Measurements from ENCODE around the gene LRRC51.

The LRRC51 gene

GRCh38 chr11:72081821-72082453 lies 1.3 kb downstream of the LRRC51 start:
- Mint-ChIP-seq H3K4me1 (peaks cover 57% of the 10 kb centered on the region), H3K27me3 (no peaks in the 10 kb centered on the region), H3K36me3 (peaks cover 15% of the 10 kb centered on the region), H3K9me3 (no peaks in the 10 kb centered on the region), H3K4me3 (peak overlapping the region; percentile 88), H3K27ac (peak overlapping the region; percentile 93)
- no peak for DNase-seq
- CTCF ChIA-PET = interaction anchor here (0.6 to 2.4 kb wide), 5 partner anchors 9 to 57 kb away, joined by 3 to 27 read pairs (median 4); no protein-coding TSS in a partner anchor

- Mint-ChIP-seq H3K9me3 (no peaks in the 10 kb centered on the region), H3K27ac (no peak overlapping the region), H3K36me3 (peaks cover 16% of the 10 kb centered on the region), H3K4me3 (no peak overlapping the region), H3K4me1 (peaks cover 45% of the 10 kb centered on the region), H3K27me3 (no peaks in the 10 kb centered on the region)
- DNase-seq = no peak
- CTCF ChIA-PET = no interaction called here
These were observed 2.8 kb downstream of the LRRC51 start for GRCh38 chr11:72083414-72083813.

GRCh38 chr11:72084076-72084475 lies 3.4 kb downstream of the LRRC51 start:
- peaks cover 14% of the 10 kb centered on the region for H3K36me3 Mint-ChIP-seq
- DNase-seq = no peak
- H3K9me3 Mint-ChIP-seq = no peaks in the 10 kb centered on the region
- CTCF ChIA-PET = interaction anchor here (2.8 kb wide), 1 partner anchor 106 kb away, joined by 10 read pairs; no protein-coding TSS in a partner anchor
- no peaks in the 10 kb centered on the region for H3K27me3 Mint-ChIP-seq
- no peak overlapping the region for H3K27ac Mint-ChIP-seq
- H3K4me1 Mint-ChIP-seq = peaks cover 39% of the 10 kb centered on the region
- H3K4me3 Mint-ChIP-seq = no peak overlapping the region

GRCh38 chr11:72084965-72085364 lies 4.3 kb downstream of the LRRC51 start:
- CTCF ChIA-PET = interaction anchor here (0.6 to 4.5 kb wide), 3 partner anchors 31 to 107 kb away, joined by 5 to 29 read pairs (median 10); no protein-coding TSS in a partner anchor
- Mint-ChIP-seq H3K36me3 (peaks cover 20% of the 10 kb centered on the region), H3K27ac (no peak overlapping the region)

GRCh38 chr11:72085621-72086351 lies 5.1 kb downstream of the LRRC51 start:
- CTCF ChIA-PET = interaction anchor here (0.6 to 4.5 kb wide), 6 partner anchors 9 to 108 kb away, joined by 3 to 29 read pairs (median 4); no protein-coding TSS in a partner anchor
- Mint-ChIP-seq H3K36me3 (peaks cover 24% of the 10 kb centered on the region), H3K4me3 (no peak overlapping the region), H3K9me3 (no peaks in the 10 kb centered on the region), H3K27ac (no peak overlapping the region), H3K27me3 (no peaks in the 10 kb centered on the region), H3K4me1 (peaks cover 27% of the 10 kb centered on the region)
- DNase-seq = no peak

More at GRCh38 chr11:72084965-72085364, 4.3 kb downstream of the LRRC51 start:
- Mint-ChIP-seq H3K9me3 (no peaks in the 10 kb centered on the region), H3K27me3 (no peaks in the 10 kb centered on the region), H3K4me3 (no peak overlapping the region), H3K4me1 (peaks cover 34% of the 10 kb centered on the region)
- DNase-seq = no peak

GRCh38 chr11:72088076-72088808 lies 7.6 kb downstream of the LRRC51 start:
- Mint-ChIP-seq H3K27ac (no peak overlapping the region), H3K4me3 (no peak overlapping the region), H3K4me1 (peaks cover 13% of the 10 kb centered on the region), H3K36me3 (peaks cover 25% of the 10 kb centered on the region), H3K9me3 (no peaks in the 10 kb centered on the region), H3K27me3 (no peaks in the 10 kb centered on the region)
- CTCF ChIA-PET = interaction anchor here (1.3 to 4.5 kb wide), 2 partner anchors 60 to 63 kb away, joined by 3 to 29 read pairs; no protein-coding TSS in a partner anchor
- DNase-seq = peak; percentile 1

GRCh38 chr11:72091292-72091691 lies 10.6 kb downstream of the LRRC51 start:
- Mint-ChIP-seq H3K9me3 (no peaks in the 10 kb centered on the region), H3K27me3 (no peaks in the 10 kb centered on the region), H3K36me3 (peaks cover 34% of the 10 kb centered on the region), H3K4me3 (no peak overlapping the region), H3K4me1 (peaks cover 7% of the 10 kb centered on the region), H3K27ac (peak overlapping the region; percentile 38)
- peak; percentile 82 for DNase-seq
- CTCF ChIA-PET = interaction anchor here (0.7 to 6.8 kb wide), 26 partner anchors 9 to 339 kb away, joined by 3 to 156 read pairs (median 6); partner anchors contain the start of genes IL18BP, LAMTOR1 and LRRC51

- Mint-ChIP-seq H3K4me1 (peaks cover 34% of the 10 kb centered on the region), H3K27me3 (no peaks in the 10 kb centered on the region), H3K9me3 (no peaks in the 10 kb centered on the region), H3K27ac (no peak overlapping the region), H3K36me3 (peaks cover 53% of the 10 kb centered on the region), H3K4me3 (no peak overlapping the region)
- CTCF ChIA-PET = interaction anchor here (0.8 kb wide), 1 partner anchor 77 kb away, joined by 5 read pairs; no protein-coding TSS in a partner anchor
- DNase-seq = no peak
These were observed 18.1 kb downstream of the LRRC51 start for GRCh38 chr11:72098741-72099140.

- no peak overlapping the region for H3K4me3 Mint-ChIP-seq
- H3K27me3 Mint-ChIP-seq = no peaks in the 10 kb centered on the region
- H3K9me3 Mint-ChIP-seq = no peaks in the 10 kb centered on the region
- peaks cover 41% of the 10 kb centered on the region for H3K4me1 Mint-ChIP-seq
- no peak overlapping the region for H3K27ac Mint-ChIP-seq
- no peak for DNase-seq
- CTCF ChIA-PET = interaction anchor here (0.7 to 4.2 kb wide), 4 partner anchors 9 to 75 kb away, joined by 4 to 29 read pairs (median 4); no protein-coding TSS in a partner anchor
- H3K36me3 Mint-ChIP-seq = peaks cover 53% of the 10 kb centered on the region
These were observed 19.4 kb downstream of the LRRC51 start for GRCh38 chr11:72100009-72100408.

- H3K4me3 Mint-ChIP-seq = peak overlapping the region; percentile 30
- peak overlapping the region; percentile 56 for H3K27ac Mint-ChIP-seq
These were observed 19.8 kb downstream of the LRRC51 start for GRCh38 chr11:72100462-72100861.

GRCh38 chr11:72102162-72102561 lies 21.5 kb downstream of the LRRC51 start:
- Mint-ChIP-seq H3K27ac (peak overlapping the region; percentile 88), H3K4me1 (peaks cover 41% of the 10 kb centered on the region), H3K4me3 (peak overlapping the region; percentile 86), H3K27me3 (no peaks in the 10 kb centered on the region), H3K36me3 (peaks cover 46% of the 10 kb centered on the region), H3K9me3 (no peaks in the 10 kb centered on the region)
- CTCF ChIA-PET = interaction anchor here (0.9 to 4.2 kb wide), 4 partner anchors 11 to 329 kb away, joined by 4 to 29 read pairs (median 6); no protein-coding TSS in a partner anchor
- DNase-seq = no peak

More at GRCh38 chr11:72100462-72100861, 19.8 kb downstream of the LRRC51 start:
- peaks cover 41% of the 10 kb centered on the region for H3K4me1 Mint-ChIP-seq
- CTCF ChIA-PET = interaction anchor here (0.7 to 4.2 kb wide), 6 partner anchors 10 to 331 kb away, joined by 3 to 29 read pairs (median 4); no protein-coding TSS in a partner anchor
- peaks cover 49% of the 10 kb centered on the region for H3K36me3 Mint-ChIP-seq
- H3K9me3 Mint-ChIP-seq = no peaks in the 10 kb centered on the region
- no peak for DNase-seq
- no peaks in the 10 kb centered on the region for H3K27me3 Mint-ChIP-seq

- DNase-seq = no peak
- Mint-ChIP-seq H3K27ac (peak overlapping the region; percentile 88), H3K36me3 (peaks cover 48% of the 10 kb centered on the region), H3K9me3 (no peaks in the 10 kb centered on the region), H3K4me3 (peak overlapping the region; percentile 86), H3K27me3 (no peaks in the 10 kb centered on the region), H3K4me1 (peaks cover 41% of the 10 kb centered on the region)
- CTCF ChIA-PET = interaction anchor here (0.9 to 4.2 kb wide), 4 partner anchors 12 to 328 kb away, joined by 4 to 29 read pairs (median 6); no protein-coding TSS in a partner anchor
These were observed 21.9 kb downstream of the LRRC51 start for GRCh38 chr11:72102631-72102945.

- Mint-ChIP-seq H3K4me1 (peaks cover 41% of the 10 kb centered on the region), H3K4me3 (peak within 1 kb of the TSS; percentile 86), H3K27ac (peak within 1 kb of the TSS; percentile 88), H3K36me3 (peaks cover 46% of the 10 kb centered on the region), H3K27me3 (no peaks in the 10 kb centered on the region), H3K9me3 (no peaks in the 10 kb centered on the region)
- DNase-seq = peak; percentile 99
- CTCF ChIA-PET = interaction anchor here (0.8 to 4.2 kb wide), 3 partner anchors 12 to 78 kb away, joined by 3 to 29 read pairs (median 4); no protein-coding TSS in a partner anchor
These were observed 22.5 kb downstream of the LRRC51 start, which contains the start of gene LAMTOR1 for GRCh38 chr11:72102946-72103753. TSS of gene LAMTOR1 (minus strand) at chr11:72103297. CDS start at chr11:72103224, 73 bp downstream.

All from activated naive CD4-positive, alpha-beta T cell treated with anti-CD3 and anti-CD28 coated beads, Interleukin-2, amount 10 ng/mL, durations not matched to agents 7 days and 5 days (primary cell).